Measurements from ENCODE around the gene IL19.
"Not testable (repeated sequence)": the region's sequence is repeated elsewhere in the genome, so short reads cannot be mapped to it uniquely, and the experiment has no call there.

Gene IL19

DNA sequence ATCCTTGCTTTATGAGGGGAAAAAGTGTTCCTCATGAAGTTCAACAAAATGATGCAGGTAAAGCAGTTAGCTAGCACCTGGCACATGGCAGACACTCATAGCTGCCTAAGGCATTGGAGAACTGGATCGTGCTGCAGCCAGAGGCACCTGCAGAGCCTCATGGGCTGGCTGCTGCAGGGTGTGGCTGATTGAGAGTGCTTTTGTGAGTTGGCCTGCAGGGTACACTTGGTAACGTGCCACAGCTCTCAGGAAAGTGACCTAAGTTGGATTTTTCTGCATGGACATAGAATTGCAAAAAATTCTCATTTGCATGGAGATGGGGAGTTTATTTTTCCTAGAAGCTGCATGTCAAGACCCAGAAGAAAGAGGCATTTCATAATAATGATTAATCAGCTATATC is 63.2 kb downstream of the IL19 start:
- DNase-seq (ENCODE audit: low read depth), result no peak

DNA sequence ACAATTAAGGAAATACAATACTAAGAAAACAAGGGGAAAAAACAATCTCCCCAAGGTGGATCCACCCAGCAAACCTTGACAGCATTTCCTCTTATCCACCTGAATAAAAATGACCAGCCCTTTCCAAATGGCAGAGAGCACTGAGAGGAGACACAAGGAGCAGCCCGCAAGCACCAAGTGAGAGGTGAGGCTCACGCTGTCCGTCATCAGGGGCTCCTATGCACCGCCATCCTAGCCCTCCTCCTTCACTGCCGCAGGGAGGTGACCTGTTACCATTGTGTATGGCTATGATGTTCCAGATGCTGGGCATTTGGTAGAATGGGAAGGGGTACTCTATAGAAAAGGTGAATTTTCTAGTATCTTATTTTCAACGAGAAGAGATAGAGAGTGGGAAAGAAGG is 63.6 kb downstream of the IL19 start:
- no peak for DNase-seq (ENCODE audit: low read depth)

GRCh38 chr1:206834711-206835110 is 64.1 kb downstream of the IL19 start:
- DNase-seq (ENCODE audit: low read depth), result no peak

- no peak for DNase-seq (ENCODE audit: low read depth)
Measured at GRCh38 chr1:206835186-206835585, 64.6 kb downstream of the IL19 start.

DNA sequence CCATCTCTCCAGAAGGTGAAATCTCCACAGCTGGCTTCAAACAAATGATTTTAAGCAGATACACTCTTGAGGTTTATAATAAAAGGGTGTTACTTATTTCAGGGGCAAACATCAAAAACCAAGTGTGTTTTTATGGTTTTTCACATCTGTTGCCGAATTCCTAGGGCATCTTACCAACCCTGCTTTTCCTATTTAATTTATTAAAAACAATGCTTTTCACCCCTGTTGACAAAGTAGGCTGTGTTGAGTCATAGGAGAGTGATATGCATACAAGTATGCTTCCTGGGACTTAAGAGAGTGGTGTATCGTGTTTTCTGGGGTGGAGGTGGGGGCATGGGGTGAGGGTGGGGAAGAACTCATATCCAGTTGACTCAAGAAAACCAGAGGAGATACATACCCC is 65.5 kb downstream of the IL19 start:
- no peak for DNase-seq (ENCODE audit: low read depth)

GRCh38 chr1:206839006-206839560 is 68.5 kb downstream of the IL19 start:
- DNase-seq (ENCODE audit: low read depth), result no peak

GRCh38 chr1:206839857-206840256 is 69.3 kb downstream of the IL19 start:
- no peak for DNase-seq (ENCODE audit: low read depth)

- no peak for DNase-seq (ENCODE audit: low read depth)
Measured at GRCh38 chr1:206841609-206842323, 71.2 kb downstream of the IL19 start.

DNA sequence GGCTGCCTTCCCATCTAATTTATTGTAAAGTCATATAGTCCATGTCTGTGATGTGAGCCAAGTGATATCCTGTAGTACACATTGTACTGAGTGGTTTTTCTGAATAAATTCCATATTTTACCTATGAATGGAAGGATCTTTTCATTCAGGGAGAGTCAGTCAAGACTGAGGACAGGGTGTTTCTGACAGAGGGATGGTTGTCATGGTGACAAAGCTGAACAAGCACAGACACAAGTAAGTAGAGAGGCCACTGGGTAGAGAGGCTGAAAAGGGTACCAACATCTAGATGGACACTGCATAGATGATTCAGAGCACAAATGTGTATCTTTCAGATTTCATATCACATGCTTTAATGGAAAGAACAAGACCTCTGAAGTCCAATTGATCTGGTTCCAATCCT is 72.3 kb downstream of the IL19 start:
- DNase-seq (ENCODE audit: low read depth), result no peak

GRCh38 chr1:206843626-206844025 is 73.1 kb downstream of the IL19 start:
- no peak for DNase-seq (ENCODE audit: low read depth)

GRCh38 chr1:206846487-206846886 is 75.9 kb downstream of the IL19 start:
- no peak for DNase-seq (ENCODE audit: low read depth)

GRCh38 chr1:206847337-206847834 is 76.8 kb downstream of the IL19 start:
- no peak for DNase-seq (ENCODE audit: low read depth)

DNA sequence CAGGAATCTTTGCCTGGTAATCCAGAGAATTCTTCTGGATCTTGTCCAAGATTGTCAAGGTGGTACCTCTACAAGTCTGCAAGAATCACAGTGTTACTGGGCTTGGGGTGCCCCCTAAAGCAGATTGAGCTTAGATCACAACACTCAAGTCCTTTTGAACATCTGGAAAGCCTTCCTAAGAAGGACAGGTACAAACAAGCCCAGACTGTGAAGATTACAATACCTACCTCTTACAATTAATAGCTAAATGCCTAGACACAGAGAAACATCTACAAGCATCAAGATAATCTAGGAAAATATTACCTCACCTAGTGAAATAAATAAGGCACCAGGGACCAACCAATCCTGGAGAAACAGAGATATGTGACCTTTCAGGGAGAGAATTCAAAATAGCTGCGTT is 77.4 kb downstream of the IL19 start:
- no peak for DNase-seq (ENCODE audit: low read depth)

DNA sequence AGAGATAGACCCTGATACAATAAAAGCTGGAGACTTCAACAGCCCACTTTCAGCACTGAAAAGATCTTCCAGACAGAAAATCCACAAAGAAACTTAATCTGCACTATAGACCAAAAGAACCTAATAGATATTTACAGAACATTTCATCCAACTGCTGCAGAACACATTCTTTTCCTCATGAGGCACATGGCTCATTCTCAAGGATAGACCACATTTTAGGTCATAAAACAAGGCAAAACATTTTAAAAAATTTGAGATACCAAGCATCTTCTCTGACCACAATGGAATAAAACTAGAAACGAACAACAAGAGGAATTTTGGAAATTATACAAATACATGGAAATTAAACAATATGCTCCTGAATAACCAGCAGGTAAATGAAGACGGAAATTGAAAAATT is 79.8 kb downstream of the IL19 start:
- DNase-seq (ENCODE audit: low read depth), result no peak

GRCh38 chr1:206851341-206852010 is 80.9 kb downstream of the IL19 start:
- DNase-seq (ENCODE audit: low read depth), result no peak

DNA sequence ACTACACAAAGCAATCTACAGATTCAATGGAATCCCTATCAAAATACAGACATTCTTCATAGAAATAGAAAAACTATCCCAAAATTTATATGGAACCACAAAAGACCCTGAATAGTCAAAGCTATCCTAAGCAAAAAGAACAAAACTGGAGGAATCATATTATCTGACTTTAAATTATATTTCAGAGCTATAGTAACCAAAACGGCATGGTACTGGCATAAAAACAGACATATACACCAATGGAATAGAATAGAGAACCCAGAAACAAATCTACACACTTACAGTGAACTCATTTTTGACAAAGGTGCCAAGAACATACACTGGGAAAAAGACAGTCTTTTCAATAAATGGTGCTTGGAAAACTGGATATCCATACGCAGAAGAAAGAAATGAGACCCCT is 82.1 kb downstream of the IL19 start:
- DNase-seq (ENCODE audit: low read depth), result not testable (repeated sequence)

DNA sequence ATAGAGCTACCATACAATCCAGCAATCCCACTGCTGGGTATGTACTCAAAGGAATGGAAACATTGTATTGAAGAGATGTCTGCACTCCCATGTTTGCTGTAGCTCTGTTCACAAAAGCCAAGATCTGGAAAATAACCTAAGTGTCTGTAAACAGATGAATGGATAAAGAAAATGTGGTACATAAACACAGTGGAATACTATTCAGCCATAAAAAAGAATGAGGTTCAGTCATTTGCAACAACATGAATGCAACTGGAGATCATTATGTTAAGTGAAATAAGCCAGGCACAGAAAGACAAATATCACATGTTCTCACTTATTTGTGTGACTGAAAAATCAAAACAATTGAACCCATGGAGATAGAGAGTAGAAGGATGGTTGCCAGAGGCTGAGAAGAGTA is 83.1 kb downstream of the IL19 start:
- not testable (repeated sequence) for DNase-seq (ENCODE audit: low read depth)

GRCh38 chr1:206854401-206855129 is 84.0 kb downstream of the IL19 start:
- DNase-seq (ENCODE audit: low read depth), result no peak

DNA sequence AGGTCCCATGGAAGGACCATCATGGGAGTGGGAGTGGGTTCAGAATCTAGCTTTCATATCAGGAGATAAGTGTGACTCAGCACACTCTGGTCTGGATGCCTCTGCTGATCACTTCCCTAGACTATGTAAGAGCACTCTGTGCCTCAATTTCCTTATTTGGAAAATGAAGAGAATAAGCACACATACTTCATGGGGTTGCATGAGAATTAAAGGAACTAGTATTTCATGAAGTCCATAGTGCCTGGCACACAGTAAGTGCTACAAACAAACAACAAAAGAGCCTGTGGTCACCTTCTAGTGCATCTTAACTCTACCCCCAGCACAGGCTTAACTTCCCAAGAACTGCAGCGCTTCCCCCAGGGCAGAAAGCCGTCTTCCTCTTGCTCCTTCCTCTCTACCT is 85.3 kb downstream of the IL19 start:
- DNase-seq (ENCODE audit: low read depth), result no peak

DNA sequence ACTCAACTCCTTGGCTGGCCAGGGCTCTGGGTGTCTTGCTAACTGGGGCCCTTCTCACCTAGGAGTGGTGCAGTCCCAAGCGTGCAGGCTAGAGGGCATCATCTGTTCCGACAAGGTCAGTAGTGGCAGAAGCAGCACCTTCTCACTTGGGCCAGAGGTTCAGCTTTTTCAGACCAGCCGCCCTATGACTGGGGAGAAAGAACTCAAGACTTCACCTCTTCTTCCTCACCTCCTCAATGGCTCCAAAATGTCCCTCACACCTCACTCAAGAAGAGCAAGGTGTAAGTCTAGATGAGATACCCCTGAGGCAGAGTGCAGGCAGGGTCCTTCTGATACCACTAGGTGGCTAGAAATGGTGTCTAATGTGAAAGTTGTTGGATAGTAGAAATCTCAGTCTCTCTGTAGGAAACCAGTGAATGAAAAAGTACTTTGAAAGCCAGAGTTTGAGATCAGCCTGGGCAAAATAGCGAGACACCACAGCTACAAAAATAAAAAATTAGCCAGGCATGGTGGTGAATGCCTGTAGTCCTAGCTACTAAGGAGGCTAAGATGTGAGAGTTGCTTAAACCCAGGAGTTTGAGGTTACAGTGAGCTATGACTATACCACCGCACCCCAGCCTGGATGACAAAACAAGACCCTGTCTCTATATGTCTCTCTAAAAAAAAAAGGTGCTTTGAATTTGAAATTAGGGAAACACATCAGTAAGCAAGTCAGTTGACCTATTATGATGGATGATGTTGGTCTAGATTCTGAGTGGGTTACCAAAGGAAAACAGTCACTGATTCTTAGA is 86.3 kb downstream of the IL19 start:
- DNase-seq (ENCODE audit: low read depth), result no peak

GRCh38 chr1:206859082-206859521 is 88.5 kb downstream of the IL19 start:
- no peak for DNase-seq (ENCODE audit: low read depth)

GRCh38 chr1:206860165-206860564 is 89.6 kb downstream of the IL19 start:
- DNase-seq (ENCODE audit: low read depth), result no peak
